Subcutaneous adipose tissue (tissue), 4 donors: ENCODE data around the gene MN1. TPM values are rescaled to one million over a fixed set of nuclear protein-coding genes. Genes with fewer than 3 reads are reported as not detected.

Experiments used
- total RNA-seq, 4 donors: library from RNA; depleted of rRNA; stranded (reverse); fragments of >200 nt; gene quantifications; one replicate each; pipeline ENCODE4 v1.1.0, GENCODE V29; 2016
- TF ChIP-seq, protein P1 (sequence below): fragments of 450-650 bp; IDR thresholded peaks from one replicate; pipeline ENCODE4 v1.5.1; 2016; ENCODE audit warnings: low read depth, mild to moderate bottlenecking, control low read depth, antibody characterized with exemption, moderate library complexity

The MN1 gene
- total RNA-seq, 4 donors from 2014 or later: 0.68 to 3.0 (median 1.6) TPM

DNA sequence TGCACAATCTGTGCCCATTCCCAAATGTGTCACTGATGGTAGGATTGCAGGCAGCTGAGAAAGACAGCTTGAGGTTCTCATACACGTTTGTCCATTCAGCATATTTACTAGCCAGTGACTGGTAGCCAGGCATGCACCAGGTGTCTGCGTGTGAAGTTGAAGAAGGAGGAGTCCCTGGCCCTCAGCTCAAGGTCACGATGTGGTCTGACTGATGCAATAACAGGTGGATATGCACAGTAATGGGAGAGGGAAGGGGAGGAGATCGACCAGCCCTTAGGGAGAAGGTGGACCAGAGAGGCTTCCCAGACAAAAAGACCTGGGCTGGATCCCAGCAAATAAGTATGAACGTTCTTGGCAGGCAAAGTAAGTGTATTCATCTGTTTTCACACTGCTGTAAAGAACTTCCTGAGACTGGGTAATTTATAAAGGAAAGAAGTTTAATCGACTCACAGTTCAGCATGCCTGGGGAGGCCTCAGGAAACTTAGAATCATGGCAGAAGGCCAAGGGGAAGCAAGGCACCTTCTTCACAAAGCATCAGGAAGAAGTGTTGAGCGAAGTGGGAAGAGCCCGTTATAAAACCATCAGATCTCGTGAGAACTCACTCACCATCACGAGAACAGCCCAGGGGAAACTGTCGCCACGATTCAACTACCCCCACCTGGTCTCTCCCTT lies 96.0 kb downstream of the MN1 start:
- TF ChIP-seq, protein P1, sequence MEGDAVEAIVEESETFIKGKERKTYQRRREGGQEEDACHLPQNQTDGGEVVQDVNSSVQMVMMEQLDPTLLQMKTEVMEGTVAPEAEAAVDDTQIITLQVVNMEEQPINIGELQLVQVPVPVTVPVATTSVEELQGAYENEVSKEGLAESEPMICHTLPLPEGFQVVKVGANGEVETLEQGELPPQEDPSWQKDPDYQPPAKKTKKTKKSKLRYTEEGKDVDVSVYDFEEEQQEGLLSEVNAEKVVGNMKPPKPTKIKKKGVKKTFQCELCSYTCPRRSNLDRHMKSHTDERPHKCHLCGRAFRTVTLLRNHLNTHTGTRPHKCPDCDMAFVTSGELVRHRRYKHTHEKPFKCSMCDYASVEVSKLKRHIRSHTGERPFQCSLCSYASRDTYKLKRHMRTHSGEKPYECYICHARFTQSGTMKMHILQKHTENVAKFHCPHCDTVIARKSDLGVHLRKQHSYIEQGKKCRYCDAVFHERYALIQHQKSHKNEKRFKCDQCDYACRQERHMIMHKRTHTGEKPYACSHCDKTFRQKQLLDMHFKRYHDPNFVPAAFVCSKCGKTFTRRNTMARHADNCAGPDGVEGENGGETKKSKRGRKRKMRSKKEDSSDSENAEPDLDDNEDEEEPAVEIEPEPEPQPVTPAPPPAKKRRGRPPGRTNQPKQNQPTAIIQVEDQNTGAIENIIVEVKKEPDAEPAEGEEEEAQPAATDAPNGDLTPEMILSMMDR: no peak

DNA sequence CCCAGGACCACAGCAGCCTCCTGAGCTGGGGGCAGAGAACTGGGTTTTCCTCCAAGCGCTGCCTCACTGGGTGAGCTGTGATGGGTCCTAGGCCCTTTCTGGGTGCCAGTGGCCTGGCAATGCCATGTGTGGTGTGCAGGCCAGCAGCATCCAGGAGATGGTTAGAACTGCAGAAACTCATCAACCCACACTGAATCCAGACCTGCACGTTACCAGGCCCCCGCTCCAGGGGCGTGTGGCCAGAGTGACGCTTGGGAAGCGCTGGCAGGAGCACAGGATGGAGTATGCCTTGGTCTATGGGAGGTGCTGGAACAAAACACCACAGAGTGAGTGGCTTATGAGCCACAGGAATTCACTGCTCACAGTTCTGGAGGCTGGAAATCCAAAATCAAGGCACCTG lies 97.0 kb downstream of the MN1 start:
- TF ChIP-seq, protein P1: no peak

DNA sequence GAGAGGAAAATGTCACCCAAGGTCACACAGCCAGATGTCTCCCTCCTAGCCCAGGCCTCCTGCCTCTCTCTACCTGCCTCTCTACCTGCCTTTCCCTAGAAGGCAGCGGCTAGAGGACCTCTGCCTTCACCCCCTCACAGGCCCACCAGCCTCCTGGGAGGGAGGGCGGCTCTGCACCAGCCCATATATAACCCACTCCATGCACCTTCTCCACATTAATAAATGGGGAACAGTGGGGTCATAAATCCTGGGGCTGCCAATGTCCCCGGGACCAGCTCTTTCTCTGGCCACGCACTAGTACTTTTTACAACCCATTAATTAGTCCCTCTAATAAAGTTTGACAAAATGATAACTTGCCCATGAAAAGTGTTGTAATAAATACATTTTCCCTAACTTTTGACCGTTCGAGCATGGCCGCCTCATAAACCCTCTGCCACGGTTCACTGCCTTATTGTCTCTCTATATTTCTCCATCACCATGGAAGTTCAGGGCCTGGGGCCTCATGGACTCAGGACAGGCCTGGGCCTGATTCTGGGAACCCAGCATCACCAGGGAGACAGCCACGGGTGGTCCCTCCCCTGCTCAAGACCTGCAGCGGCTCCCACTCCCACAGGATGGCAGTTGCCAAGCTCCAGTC lies 102.1 kb downstream of the MN1 start:
- TF ChIP-seq, protein P1: no peak

- TF ChIP-seq, protein P1: no peak
These were observed 102.7 kb downstream of the MN1 start for GRCh38 chr22:27698813-27699212.

Other genes starting within 250 kb of the MN1 start
- 10 to 100 TPM; 43.5 to 89.3 (median 46.5) TPM for gene PITPNB, start 117.5 kb upstream of the MN1 start, total RNA-seq